ENCODE measurements around the gene FGF2. TPM values are rescaled to one million over a fixed set of nuclear protein-coding genes. Genes with fewer than 3 reads are reported as not detected.
A peak's percentile ranks its signal among the peaks of the same experiment; 100 is the strongest.

The FGF2 gene
- total RNA-seq, 1 experiment from 2014 or later = 99.0 TPM

GRCh38 chr4:122788935-122789334 lies 37.7 kb upstream of the FGF2 start:
- H3K27ac Mint-ChIP-seq = peak overlapping the region; percentile 58 to 98 (median 95); a peak in 6 of 7 replicates
- WGBS (ENCODE audit: extremely low coverage, insufficient read length, low lambda C conversion rate) = no CpG with 5 or more reads among the region's 4 CpGs
- H3K4ac ChIP-seq (ENCODE audit: low read depth, low read length) = no peak overlapping the region

More at GRCh38 chr4:122788935-122789334, 37.7 kb upstream of the FGF2 start:
- Histone ChIP-seq H3K9me3 (ENCODE audit: control insufficient read depth, low read depth, low read length) (no peaks in the 10 kb centered on the region), H3K56ac (ENCODE audit: insufficient read length, low read depth, low read length) (no peak overlapping the region), H2AK5ac (ENCODE audit: insufficient read length, low read length) (no peak overlapping the region), H3K23me2 (ENCODE audit: insufficient read length, low read depth, low read length, poor library complexity, severe bottlenecking) (no peaks in the 10 kb centered on the region), H2BK120ac (ENCODE audit: low read depth, low read length, poor library complexity, severe bottlenecking) (no peak overlapping the region), H3K27me3 (ENCODE audit: insufficient read depth, low read length) (no peaks in the 10 kb centered on the region), H2BK12ac (ENCODE audit: insufficient read length, low read depth, low read length) (no peak overlapping the region), H3K4me1 (ENCODE audit: insufficient read depth, low read length) (peaks cover 18% of the 10 kb centered on the region; the same call in 1 of the 2 replicates), H3T11ph (ENCODE audit: low read length) (peak overlapping the region; percentile 29), H3K23ac (ENCODE audit: insufficient read length, low read depth, low read length) (no peak overlapping the region), H3K18ac (ENCODE audit: insufficient read length, low read depth, low read length) (no peak overlapping the region), H3K4me2 (ENCODE audit: insufficient read depth, insufficient read length, low read length) (no peak overlapping the region), H2BK5ac (ENCODE audit: insufficient read length, low read length) (no peak overlapping the region), H3K14ac (ENCODE audit: insufficient read depth, low read length) (no peak overlapping the region), H2AFZ (ENCODE audit: low read length) (no peak overlapping the region), H4K8ac (replicated peaks; ENCODE audit: insufficient read length, low read depth, low read length) (no peak overlapping the region), H2BK20ac (ENCODE audit: low read depth, low read length, poor library complexity, severe bottlenecking) (no peak overlapping the region), H3K9ac (ENCODE audit: extremely low read depth, insufficient read length, low read length) (peak overlapping the region; percentile 13), H4K91ac (ENCODE audit: insufficient read length, low read depth, low read length) (no peak overlapping the region), H3K27ac (ENCODE audit: insufficient read length, low read depth, low read length) (peak overlapping the region; percentile 62), H3K79me1 (ENCODE audit: insufficient read depth, low read depth, low read length, poor library complexity, severe bottlenecking) (no peaks in the 10 kb centered on the region), H3K79me2 (ENCODE audit: insufficient read depth, low read length) (no peaks in the 10 kb centered on the region), H4K5ac (ENCODE audit: insufficient read length, low read depth, low read length) (no peak overlapping the region), H2BK15ac (ENCODE audit: low read depth, low read length) (no peak overlapping the region), H4K20me1 (ENCODE audit: control insufficient read depth, insufficient read depth, insufficient read length) (no peaks in the 10 kb centered on the region)
- DNase-seq = no peak
- no peak overlapping the region for H3K4me3 Mint-ChIP-seq
- H3K36me3 Mint-ChIP-seq (ENCODE audit: insufficient read depth in 1 of 3, low read depth in 3 of 3) = peaks cover 0 to 20% (median 5%) of the 10 kb centered on the region in 3 experiments; a peak in 4 of 7 replicates
- no peak for TF ChIP-seq CTCF (conservative IDR thresholded peaks at IDR 0.05)
- no peaks in the 10 kb centered on the region for H3K27me3 Mint-ChIP-seq (ENCODE audit: low read depth)
- H3K4me1 Mint-ChIP-seq = peaks cover 68% of the 10 kb centered on the region in 2 experiments
- peaks cover 2 to 9% of the 10 kb centered on the region in 2 experiments; a peak in 2 of 5 replicates for H3K9me3 Mint-ChIP-seq

Data from H9 (cell line).